Erythroblast (primary cell): ENCODE measurements around the gene ATP7A.
"Not testable (repeated sequence)": the region's sequence is repeated elsewhere in the genome, so short reads cannot be mapped to it uniquely, and the experiment has no call there.

ENCODE experiments used
- DNase-seq, 2 experiments: peaks; one replicate each; lab custom pipeline; 2025; lab: John Stamatoyannopoulos, UW
- GATA1 ChIP-seq: IDR thresholded peaks from 2 replicates; pipeline ENCODE4 v1.6.1; 2011; ENCODE audit warnings: low read depth, mild to moderate bottlenecking, control low read depth, low read length, moderate library complexity
- POLR2A ChIP-seq: IDR thresholded peaks from 2 replicates; pipeline ENCODE4 v1.6.1; 2011; ENCODE audit warnings: mild to moderate bottlenecking, low read length

Gene ATP7A

DNA sequence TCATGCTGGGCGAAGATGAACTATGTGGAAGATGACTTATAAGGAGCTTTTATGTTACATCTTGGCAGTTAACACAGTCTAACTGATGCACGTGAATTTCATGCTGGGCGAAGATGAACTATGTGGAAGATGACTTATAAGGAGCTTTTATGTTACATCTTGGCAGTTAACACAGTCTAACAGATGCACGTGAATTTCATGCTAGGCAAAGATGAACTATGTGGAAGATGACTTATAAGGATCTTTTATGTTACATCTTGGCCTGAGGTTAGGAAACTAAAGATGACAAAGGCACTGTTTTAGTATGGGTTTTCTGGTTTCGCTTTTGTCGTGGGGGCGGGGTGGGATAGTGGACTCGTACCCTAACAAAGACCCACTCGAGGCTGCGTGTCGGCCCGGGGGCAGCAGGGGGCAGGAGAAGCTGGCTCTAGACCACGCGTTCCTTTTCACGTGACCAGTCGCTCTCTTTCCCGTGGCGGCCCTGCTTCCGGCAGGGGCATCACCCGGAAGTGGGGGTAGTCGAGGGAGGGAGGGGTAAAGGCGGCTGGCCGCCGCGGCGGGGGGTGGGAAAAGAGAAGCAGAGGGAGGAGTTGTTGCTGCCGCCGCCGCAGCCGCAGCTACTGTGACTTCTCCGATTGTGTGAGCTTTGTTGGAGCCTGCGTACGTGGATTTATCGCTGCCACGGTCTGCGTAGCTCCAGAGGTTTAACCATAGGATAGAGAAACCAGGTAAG is at the start of gene ATP7A:
Gene ATP7A (plus strand): TSS at position 586 of the 733 bp plus-strand sequence. CDS start 60,949 bp downstream, outside the sequence.
- peak; percentile 94 to 95 for DNase-seq
- TF ChIP-seq GATA1: no peak
- TF ChIP-seq POLR2A: peak; percentile 68

DNA sequence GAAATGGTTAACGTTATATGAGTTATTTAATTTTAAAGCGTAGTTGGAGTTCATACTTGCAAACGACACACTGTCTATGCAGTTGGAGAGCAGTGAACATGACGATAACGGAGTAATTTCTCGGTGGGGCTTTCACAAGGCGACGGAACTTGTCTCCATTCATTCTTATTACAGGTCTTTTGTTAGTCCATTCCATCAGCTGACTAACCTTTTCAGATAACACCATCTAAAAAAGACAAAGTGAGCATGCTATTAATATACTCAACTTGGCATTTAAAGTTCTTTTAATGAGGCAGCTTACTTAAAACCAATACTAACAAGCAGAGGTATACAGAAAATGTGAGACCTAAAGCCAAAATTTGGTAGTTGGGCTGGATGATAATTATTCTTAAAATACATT is 35.1 kb upstream of the ATP7A start:
- no peak for DNase-seq
- no peak for TF ChIP-seq POLR2A
- no peak for TF ChIP-seq GATA1

DNA sequence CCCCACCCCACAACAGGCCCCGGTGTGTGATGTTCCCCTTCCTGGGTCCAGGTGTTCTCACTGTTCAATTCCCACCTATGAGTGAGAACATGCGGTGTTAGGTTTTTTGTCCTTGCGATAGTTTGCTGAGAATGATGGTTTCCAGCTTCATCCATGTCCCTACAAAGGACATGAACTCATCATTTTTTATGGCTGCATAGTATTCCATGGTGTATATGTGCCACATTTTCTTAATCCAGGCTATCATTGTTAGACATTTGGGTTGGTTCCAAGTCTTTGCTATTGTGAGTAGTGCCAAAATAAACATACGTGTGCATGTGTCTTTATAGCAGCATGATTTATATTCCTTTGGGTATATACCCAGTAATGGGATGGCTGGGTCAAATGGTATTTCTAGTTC is 29.1 kb upstream of the ATP7A start:
- DNase-seq: not testable (repeated sequence)

DNA sequence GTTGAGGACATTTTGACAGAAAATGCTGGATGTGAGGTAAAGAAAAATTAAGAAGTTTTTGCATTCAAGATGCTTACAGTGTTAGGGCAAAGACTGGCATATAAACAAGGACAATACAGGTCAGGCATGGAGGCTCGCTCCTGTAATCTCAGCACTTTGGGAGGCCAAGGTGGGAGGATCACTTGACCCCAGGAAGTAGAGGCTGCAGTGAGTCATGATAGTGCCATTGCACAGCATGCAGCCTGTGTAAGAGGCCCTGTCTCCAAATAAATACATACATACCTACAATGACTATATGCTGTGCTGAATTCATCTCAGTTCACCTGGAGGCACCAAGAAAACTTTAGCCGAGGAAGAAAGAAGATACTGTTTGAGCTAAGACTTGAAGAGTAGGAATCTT is 17.6 kb upstream of the ATP7A start:
- TF ChIP-seq POLR2A: no peak
- TF ChIP-seq GATA1: no peak
- DNase-seq: no peak

DNA sequence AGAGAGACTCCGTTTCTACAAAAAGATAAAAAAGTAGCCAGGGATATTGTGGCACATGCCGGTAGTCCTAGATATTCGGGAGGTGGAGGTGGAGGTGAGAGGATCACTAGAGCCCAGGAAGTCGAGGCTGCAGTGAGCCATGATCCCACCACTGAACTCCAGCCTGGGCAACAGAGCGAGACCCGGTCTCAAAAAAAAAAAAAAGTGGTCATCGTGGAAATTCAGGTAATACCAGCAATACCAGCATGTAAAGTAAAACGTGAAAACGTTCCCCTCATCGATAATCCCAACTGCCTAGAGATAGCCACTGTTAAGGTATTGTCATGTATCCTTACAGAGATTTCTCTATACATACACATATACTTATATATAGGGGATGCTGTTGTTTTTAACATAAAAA is 16.8 kb upstream of the ATP7A start:
- no peak for DNase-seq
- TF ChIP-seq GATA1 (no peak), POLR2A (no peak)

DNA sequence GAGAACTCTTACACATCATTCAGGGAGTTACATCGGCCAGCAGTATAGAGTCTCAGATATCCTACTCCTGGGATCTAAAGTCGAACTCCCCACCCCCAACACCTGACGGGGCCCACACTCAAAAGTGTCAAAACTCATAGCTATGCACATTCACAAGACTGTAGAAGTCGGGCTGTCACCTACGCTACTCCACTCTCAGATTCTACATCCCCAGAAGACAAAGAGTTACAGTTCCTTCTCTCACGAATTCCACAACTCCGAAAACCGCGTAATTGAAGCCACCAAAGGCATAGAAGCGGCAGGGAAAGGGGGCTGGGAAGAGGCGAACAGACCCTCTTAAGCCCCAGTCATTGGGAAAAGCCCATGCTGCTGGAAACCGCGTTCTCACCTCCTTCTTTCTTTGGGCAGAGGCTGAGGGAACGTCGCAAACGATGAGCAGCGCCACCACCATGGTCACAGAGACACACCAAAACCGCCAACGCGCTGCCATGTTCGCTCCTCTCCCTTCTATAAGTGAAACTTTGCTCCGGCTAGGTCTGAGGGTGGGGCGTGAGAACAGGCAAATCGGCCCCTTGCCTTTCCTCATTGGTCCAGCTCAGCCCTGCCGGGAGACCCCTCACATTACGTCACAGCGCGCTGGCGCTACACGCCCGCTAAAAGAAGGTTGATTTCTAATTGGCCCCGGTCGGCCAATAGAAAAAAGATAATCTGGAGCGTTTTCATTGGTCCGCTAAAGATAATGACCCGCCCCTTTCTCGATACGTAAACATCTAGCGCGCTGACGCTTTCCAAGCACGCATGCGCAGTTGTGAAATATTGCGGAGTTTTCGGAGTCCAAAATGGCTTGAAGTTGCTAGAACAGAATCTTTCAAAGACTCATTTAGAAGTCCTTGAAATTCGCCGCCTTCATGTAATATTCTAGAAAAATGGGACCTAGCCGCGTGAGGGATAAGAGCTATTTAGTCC is 15.3 kb upstream of the ATP7A start, which contains the start of gene MAGT1:
Gene MAGT1 (minus strand): TSS at position 515 of the 966 bp plus-strand sequence. CDS start 25 bp downstream, at position 490.
- TF ChIP-seq POLR2A (peak; percentile 95), GATA1 (no peak)
- DNase-seq: peak; percentile 97 to 98

DNA sequence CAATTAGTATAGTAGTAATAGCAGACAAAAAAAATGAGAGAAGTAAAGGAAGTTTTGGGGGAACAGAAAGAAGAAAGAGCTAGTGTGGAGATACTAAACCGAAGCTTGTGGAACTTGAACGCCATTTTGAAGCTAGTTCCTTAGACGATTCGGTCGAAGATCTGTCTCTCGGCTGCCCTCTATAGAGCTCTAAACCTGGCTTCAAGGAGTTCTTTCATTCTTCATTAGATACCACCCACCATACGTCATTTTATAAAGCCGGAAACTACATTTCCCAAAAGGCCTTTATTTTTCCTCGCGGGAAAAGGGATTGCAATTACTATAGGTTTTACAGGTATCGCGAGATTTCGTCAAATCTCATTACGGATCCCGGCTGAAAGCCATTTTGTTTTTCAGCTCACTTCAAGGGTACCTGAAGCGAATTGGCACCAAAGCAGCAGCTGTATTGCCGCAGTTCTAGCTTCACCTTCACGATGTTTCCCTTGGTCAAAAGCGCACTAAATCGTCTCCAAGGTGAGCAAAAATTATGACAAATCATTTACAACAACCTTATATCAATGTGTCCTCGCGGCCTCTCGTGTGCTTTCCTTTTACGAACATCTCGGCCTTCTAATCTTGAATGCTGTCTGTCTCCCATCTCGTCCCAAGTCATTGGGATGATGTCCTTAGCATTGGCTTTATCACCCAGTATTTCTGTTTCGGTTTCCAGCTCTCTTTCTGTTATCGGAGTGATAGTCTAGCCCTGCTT is 11.2 kb upstream of the ATP7A start, which contains the start of gene COX7B:
Gene COX7B (plus strand): TSS at position 388 of the 748 bp plus-strand sequence. CDS start 86 bp downstream, at position 474.
- peak; percentile 94 to 96 for DNase-seq
- TF ChIP-seq GATA1 (no peak), POLR2A (peak; percentile 93)

DNA sequence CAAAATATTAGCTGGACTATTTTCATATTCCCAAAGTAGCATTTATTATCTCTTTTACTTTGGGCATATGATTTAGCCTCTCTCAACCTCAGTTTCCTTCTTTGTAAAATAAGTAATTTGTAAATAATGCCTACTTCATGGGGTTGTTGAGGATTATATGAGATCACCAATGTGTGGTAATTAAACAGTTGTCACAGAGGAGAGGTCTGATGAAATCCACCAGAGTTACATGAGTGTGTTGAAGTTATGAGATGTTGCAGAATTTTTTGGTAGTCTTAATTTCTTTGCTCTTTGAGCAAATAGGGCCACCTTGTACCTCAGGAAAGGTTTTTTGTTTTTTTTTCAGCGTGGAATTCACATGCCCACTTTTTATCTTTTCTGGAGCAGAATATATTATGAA is 9.8 kb upstream of the ATP7A start:
- peak; percentile 27 to 54 for DNase-seq
- no peak for TF ChIP-seq POLR2A
- no peak for TF ChIP-seq GATA1

DNA sequence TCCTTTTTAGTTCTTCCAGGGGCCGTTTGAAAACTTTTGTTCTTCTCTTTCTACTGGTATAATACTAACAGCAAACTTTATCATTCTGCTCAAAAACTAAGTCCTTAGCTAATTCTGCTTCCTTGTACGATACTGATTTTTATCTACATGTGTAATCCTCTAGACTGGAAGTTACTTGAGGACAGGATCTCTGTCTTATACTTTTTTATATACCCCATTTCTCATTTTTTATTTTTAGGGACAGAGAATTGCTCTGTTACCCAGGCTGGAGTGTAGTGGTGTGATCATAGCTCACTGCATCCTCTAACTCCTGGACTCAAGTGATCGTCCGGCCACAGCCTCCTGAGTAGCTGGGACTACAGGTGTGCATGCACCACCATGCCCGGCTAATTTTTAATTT is 9.0 kb upstream of the ATP7A start:
- no peak for DNase-seq
- TF ChIP-seq POLR2A (no peak), GATA1 (no peak)

DNA sequence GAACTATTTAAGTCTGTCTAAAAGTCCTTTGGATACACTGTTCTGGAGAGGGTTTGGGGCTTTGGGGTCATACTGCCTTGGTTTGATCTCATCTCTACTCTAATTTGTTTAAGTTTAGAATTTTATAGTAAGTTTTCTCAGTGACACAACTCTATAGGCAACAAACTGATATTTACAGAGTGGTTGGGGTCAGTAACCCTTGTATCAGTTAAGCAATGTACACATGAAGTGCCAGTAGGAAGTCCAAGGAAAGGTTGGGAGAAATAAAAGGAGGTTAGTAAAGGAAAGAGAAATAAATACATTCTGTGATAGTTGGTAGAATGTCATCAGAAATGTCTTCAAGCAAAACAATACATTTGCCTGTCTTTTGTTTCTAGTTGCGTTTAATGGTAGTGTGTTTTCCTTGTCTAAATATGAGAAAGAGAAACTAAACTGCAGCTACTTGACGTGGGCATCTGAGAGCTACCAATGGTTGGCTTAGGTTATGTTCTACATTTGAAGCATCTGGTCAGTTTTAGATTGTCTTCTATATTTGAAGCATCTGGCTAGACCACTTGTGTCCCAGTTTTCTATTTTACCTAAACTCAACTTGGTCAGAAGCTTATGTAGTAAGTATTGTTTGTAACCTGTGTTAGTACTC is 6.9 kb downstream of the ATP7A start:
- DNase-seq: no peak
- TF ChIP-seq GATA1: no peak
- no peak for TF ChIP-seq POLR2A

DNA sequence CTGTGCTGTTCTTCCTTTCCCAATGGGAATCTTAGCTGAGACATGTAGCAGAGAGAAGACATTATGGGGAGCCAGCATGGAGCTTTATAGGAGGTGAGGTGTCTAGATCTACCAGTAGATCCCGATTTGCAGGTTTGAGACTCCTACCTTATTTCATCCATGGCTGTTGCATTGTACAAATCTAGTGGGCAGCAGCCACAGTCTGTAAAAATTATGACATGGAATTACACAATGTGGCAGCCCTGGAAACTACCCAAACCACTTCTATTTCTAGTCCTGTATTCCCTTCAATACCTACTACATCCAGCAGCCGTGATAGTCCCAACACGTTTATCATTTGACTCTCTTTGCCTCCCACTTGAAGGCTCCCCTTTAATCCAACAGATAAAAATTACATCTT is 8.1 kb downstream of the ATP7A start:
- DNase-seq: no peak
- TF ChIP-seq GATA1 (no peak), POLR2A (no peak)

DNA sequence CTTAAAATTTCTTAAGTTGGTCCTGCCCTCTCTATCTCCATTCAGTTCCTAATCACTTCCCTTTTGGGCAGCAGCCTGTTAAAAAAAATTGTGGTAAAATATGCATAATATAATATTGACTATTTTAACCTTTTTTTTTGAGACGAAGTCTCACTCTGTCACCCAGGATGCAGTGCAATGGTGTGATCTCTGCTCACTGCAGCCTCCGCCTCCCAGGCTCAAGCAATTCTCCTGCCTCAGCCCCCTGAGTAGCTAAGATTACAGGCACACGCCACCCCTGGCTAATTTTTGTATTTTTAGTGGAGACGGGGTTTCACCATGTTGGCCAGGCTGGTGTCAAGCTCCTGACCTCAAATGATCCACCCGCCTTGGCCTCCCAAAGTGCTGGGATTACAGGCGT is 8.9 kb downstream of the ATP7A start:
- peak in 1 of 2 experiments; percentile 28 for DNase-seq

DNA sequence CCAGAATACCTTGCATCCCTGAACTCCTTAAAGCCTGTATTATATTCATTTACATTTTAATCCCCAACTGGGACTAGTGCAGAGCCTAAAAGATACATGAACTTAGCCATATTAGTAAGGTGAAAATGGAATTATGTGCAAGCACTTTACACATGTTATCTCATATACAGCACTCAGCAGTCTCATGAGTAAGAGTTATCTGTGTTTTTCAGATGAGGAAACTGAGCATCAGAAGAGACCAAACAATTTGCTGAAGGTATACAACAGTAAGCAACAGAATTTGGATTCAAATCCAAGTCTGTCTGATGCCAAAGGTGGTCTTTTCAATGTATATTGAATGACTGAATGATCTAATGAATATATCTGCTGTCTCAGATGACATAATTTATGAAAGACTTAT is 12.3 kb downstream of the ATP7A start:
- DNase-seq: peak; percentile 66 to 80
- TF ChIP-seq GATA1 (no peak), POLR2A (no peak)
